ENCODE results near the gene PLEKHH3. TPM values are rescaled to one million over a fixed set of nuclear protein-coding genes. Genes with fewer than 3 reads are reported as not detected.

The PLEKHH3 gene
- total and polyA plus RNA-seq, 10 of the 15 experiments (the other 5 are each of a cell fraction or from before 2014, with no cell fraction given) = 0.31 to 38.0 (median 11.0) TPM

DNA sequence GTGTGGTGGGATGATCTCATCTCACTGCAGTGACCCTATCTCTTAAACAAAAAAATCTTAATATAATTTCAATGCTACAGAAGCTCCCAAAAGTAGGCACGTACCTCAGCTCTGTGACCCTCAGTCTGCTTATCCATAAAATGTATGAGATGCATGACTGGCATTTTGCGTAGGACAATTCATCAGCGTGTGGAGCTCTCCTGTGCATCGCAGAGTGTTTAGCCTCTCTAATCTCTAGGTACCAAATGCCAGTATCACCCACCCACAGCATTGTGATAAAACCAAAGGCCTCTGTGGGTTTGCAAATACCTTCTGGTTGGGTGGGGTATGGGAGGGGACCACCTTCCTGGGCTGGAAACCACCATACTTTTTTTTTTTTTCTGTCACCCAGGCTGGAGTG lies 36.7 kb downstream of the PLEKHH3 start (continued):
- TF ChIP-seq TCF3 (IDR thresholded peaks at IDR 0.05; ENCODE audit: borderline replicate concordance, insufficient read depth, low read depth, low read length) = no peak
- TF ChIP-seq, protein P1, sequence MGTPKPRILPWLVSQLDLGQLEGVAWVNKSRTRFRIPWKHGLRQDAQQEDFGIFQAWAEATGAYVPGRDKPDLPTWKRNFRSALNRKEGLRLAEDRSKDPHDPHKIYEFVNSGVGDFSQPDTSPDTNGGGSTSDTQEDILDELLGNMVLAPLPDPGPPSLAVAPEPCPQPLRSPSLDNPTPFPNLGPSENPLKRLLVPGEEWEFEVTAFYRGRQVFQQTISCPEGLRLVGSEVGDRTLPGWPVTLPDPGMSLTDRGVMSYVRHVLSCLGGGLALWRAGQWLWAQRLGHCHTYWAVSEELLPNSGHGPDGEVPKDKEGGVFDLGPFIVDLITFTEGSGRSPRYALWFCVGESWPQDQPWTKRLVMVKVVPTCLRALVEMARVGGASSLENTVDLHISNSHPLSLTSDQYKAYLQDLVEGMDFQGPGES (IDR thresholded peaks at IDR 0.05) = no peak
- no peak for TF ChIP-seq ZSCAN29 (IDR thresholded peaks at IDR 0.05)

DNA sequence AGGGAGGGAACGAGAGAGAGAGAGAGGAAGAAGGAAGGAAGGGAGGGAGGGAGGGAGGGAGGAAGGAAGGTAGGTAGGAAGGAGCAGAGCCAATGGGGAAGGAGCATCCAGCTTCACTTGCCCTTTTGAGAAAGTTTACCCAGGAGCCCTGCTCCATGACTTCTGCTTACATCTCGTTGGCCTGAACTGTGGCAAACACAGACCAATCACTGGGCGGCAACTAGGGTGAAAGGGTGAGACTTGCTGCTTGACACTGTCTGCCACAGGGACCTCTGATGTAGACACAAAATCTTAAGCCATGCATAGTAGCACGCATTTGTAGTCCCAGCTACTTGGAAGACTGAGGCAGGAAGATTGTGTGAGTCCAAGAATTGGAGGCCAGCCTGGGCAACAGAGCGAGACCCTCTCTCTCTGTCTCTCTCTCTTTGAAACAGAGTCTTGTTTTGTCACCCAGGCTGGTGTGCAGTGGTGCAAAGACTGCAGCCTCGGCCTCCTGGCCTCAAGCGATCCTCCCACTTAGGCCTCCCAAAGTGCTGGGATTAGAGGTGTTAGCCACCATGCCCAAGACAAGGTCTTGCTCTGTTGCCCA lies 37.2 kb downstream of the PLEKHH3 start:
- FAIRE-seq (no peak), ATAC-seq (no peak), DNase-seq (ENCODE audit: low read depth, low spot score) (no peak)
- Histone ChIP-seq H3K79me2 (ENCODE audit: control insufficient read depth, insufficient read depth, low read length) (no peaks in the 10 kb centered on the region), H3K27me3 (replicated peaks in 1 of 2; ENCODE audit: control insufficient read depth in 2 of 2, insufficient read depth in 2 of 2, low read length in 1 of 2) (no peaks in the 10 kb centered on the region; a peak in 1 of 4 replicates), H3K9ac (ENCODE audit: control insufficient read depth, insufficient read depth, low read length) (no peak overlapping the region), H3K4me1 (ENCODE audit: control insufficient read depth, insufficient read depth, low read length) (no peaks in the 10 kb centered on the region), H3K36me3 (ENCODE audit: control insufficient read depth in 2 of 2, insufficient read depth in 2 of 2, low read length in 1 of 2) (no peaks in the 10 kb centered on the region), H3K27ac (ENCODE audit: control insufficient read depth, insufficient read depth) (no peak overlapping the region), H3K4me3 (no peak overlapping the region), H2AFZ (ENCODE audit: control insufficient read depth, low read depth, low read length) (no peak overlapping the region), H3K9me3 (replicated peaks; ENCODE audit: control insufficient read depth, insufficient read depth, low read length) (no peaks in the 10 kb centered on the region), H3K4me2 (ENCODE audit: control insufficient read depth, insufficient read depth) (no peak overlapping the region), H4K20me1 (ENCODE audit: control insufficient read depth, insufficient read depth) (no peaks in the 10 kb centered on the region)
- TF ChIP-seq RFX5 (IDR thresholded peaks at IDR 0.05; ENCODE audit: low read depth, low read length) (no peak), RAD21 (IDR thresholded peaks at IDR 0.05; ENCODE audit: insufficient read depth, low read depth, low read length) (no peak), IKZF1 (conservative IDR thresholded peaks at IDR 0.05) (no peak), SMAD5 (IDR thresholded peaks at IDR 0.05; ENCODE audit: low read depth) (no peak), KDM1A (IDR thresholded peaks at IDR 0.05; ENCODE audit: borderline replicate concordance) (no peak), BRCA1 (IDR thresholded peaks at IDR 0.05; ENCODE audit: low read depth, low read length) (no peak), SP1 (IDR thresholded peaks at IDR 0.05; ENCODE audit: low read depth, low read length) (no peak), NBN (IDR thresholded peaks at IDR 0.05) (no peak), IRF4 (IDR thresholded peaks at IDR 0.05; ENCODE audit: low read depth, low read length) (no peak)
- TF ChIP-seq, protein P2, sequence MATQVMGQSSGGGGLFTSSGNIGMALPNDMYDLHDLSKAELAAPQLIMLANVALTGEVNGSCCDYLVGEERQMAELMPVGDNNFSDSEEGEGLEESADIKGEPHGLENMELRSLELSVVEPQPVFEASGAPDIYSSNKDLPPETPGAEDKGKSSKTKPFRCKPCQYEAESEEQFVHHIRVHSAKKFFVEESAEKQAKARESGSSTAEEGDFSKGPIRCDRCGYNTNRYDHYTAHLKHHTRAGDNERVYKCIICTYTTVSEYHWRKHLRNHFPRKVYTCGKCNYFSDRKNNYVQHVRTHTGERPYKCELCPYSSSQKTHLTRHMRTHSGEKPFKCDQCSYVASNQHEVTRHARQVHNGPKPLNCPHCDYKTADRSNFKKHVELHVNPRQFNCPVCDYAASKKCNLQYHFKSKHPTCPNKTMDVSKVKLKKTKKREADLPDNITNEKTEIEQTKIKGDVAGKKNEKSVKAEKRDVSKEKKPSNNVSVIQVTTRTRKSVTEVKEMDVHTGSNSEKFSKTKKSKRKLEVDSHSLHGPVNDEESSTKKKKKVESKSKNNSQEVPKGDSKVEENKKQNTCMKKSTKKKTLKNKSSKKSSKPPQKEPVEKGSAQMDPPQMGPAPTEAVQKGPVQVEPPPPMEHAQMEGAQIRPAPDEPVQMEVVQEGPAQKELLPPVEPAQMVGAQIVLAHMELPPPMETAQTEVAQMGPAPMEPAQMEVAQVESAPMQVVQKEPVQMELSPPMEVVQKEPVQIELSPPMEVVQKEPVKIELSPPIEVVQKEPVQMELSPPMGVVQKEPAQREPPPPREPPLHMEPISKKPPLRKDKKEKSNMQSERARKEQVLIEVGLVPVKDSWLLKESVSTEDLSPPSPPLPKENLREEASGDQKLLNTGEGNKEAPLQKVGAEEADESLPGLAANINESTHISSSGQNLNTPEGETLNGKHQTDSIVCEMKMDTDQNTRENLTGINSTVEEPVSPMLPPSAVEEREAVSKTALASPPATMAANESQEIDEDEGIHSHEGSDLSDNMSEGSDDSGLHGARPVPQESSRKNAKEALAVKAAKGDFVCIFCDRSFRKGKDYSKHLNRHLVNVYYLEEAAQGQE (IDR thresholded peaks at IDR 0.05; ENCODE audit: low read depth, low read length) = no peak
- TF ChIP-seq, protein P3, sequence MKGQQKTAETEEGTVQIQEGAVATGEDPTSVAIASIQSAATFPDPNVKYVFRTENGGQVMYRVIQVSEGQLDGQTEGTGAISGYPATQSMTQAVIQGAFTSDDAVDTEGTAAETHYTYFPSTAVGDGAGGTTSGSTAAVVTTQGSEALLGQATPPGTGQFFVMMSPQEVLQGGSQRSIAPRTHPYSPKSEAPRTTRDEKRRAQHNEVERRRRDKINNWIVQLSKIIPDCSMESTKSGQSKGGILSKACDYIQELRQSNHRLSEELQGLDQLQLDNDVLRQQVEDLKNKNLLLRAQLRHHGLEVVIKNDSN (IDR thresholded peaks at IDR 0.05; ENCODE audit: borderline replicate concordance, extremely low read length, insufficient read depth, low read depth, low read length) = no peak
- TF ChIP-seq, protein P4, sequence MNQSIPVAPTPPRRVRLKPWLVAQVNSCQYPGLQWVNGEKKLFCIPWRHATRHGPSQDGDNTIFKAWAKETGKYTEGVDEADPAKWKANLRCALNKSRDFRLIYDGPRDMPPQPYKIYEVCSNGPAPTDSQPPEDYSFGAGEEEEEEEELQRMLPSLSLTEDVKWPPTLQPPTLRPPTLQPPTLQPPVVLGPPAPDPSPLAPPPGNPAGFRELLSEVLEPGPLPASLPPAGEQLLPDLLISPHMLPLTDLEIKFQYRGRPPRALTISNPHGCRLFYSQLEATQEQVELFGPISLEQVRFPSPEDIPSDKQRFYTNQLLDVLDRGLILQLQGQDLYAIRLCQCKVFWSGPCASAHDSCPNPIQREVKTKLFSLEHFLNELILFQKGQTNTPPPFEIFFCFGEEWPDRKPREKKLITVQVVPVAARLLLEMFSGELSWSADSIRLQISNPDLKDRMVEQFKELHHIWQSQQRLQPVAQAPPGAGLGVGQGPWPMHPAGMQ (IDR thresholded peaks at IDR 0.05; ENCODE audit: borderline replicate concordance) = no peak
- in situ Hi-C loops (cut with MboI) (no loop called here), intact Hi-C loops (cut with micrococcal nuclease; ENCODE audit: unreplicated experiment) (no loop called here)
- SMC1A ChIA-PET (ENCODE audit: uncharacterized antibody, unreplicated experiment) = no interaction called here
- RAD21 ChIA-PET (ENCODE audit: unreplicated experiment) = no interaction called here
- POLR2A ChIA-PET = interaction anchor here (0.6 to 1.0 kb wide), 2 partner anchors 30 to 325 kb away, joined by 3 read pairs; partner anchors contain the start of genes RETREG3 and TUBG1
- 46% methylated on average over 6 of the region's 7 CpGs for WGBS (ENCODE audit: insufficient coverage, insufficient replicate concordance, low lambda C conversion rate, missing lambda C conversion rate)
- BruUV-seq (replicated peaks) = no TSS peak
- CTCF ChIA-PET = interaction anchor here (0.6 to 1.1 kb wide), 3 partner anchors 9 to 53 kb away, joined by 3 read pairs; no protein-coding TSS in a partner anchor
